HG02840 (cell line): ENCODE results near the gene RCL1.
"Not testable (repeated sequence)": the region's sequence is repeated elsewhere in the genome, so short reads cannot be mapped to it uniquely, and the experiment has no call there.

Experiments
- ATAC-seq: cut with Tn5 transposase; IDR thresholded peaks from one replicate; pipeline ENCODE4 v1.9.1; 2021; ENCODE audit warnings: mild to moderate bottlenecking, moderate library complexity, moderate number of reproducible peaks; ENCODE audit not compliant: unreplicated experiment, low FRiP score

Gene RCL1

GRCh38 chr9:4792572-4793458 lies at the start of gene RCL1:
Gene RCL1 (plus strand): TSS chr9:4792944. CDS start chr9:4793092, 148 bp downstream.
- ATAC-seq: peak; percentile 97

GRCh38 chr9:4743131-4743875 lies 49.4 kb upstream of the RCL1 start:
- ATAC-seq: no peak

GRCh38 chr9:4746278-4747030 lies 46.3 kb upstream of the RCL1 start:
- ATAC-seq: no peak

- ATAC-seq: no peak
These were observed 44.1 kb upstream of the RCL1 start for GRCh38 chr9:4748612-4749011.

- ATAC-seq: no peak
These were observed 42.6 kb upstream of the RCL1 start for GRCh38 chr9:4750023-4750673.

- ATAC-seq: not testable (repeated sequence)
These were observed 38.2 kb upstream of the RCL1 start for GRCh38 chr9:4754530-4754929.

GRCh38 chr9:4755026-4755609 lies 37.6 kb upstream of the RCL1 start:
- no peak for ATAC-seq

- no peak for ATAC-seq
These were observed 36.3 kb upstream of the RCL1 start for GRCh38 chr9:4756420-4756819.

- no peak for ATAC-seq
These were observed 32.6 kb upstream of the RCL1 start for GRCh38 chr9:4760122-4760521.

- peak; percentile 72 for ATAC-seq
These were observed 30.4 kb upstream of the RCL1 start for GRCh38 chr9:4762108-4762885.

GRCh38 chr9:4762886-4763541 lies 29.7 kb upstream of the RCL1 start:
- ATAC-seq: peak; percentile 37

- ATAC-seq: no peak
These were observed 28.7 kb upstream of the RCL1 start for GRCh38 chr9:4764033-4764432.

- ATAC-seq: no peak
These were observed 24.1 kb upstream of the RCL1 start for GRCh38 chr9:4768681-4769080.

GRCh38 chr9:4769321-4770080 lies 23.2 kb upstream of the RCL1 start:
- ATAC-seq: no peak

GRCh38 chr9:4771788-4772187 lies 21.0 kb upstream of the RCL1 start:
- no peak for ATAC-seq

- no peak for ATAC-seq
These were observed 18.5 kb upstream of the RCL1 start for GRCh38 chr9:4774209-4774608.

GRCh38 chr9:4774958-4775357 lies 17.8 kb upstream of the RCL1 start:
- ATAC-seq: not testable (repeated sequence)

GRCh38 chr9:4780651-4781050 lies 12.1 kb upstream of the RCL1 start:
- no peak for ATAC-seq
